Small intestine (tissue), 7 donors: ENCODE results near the gene SPC24. TPM values are rescaled to one million over a fixed set of nuclear protein-coding genes. Genes with fewer than 3 reads are reported as not detected.
A peak's percentile ranks its signal among the peaks of the same experiment; 100 is the strongest.

Experiments
- DNase-seq, 2 donors: peaks; one replicate each; pipeline versions ENCODE4 v3.0.0 to v3.0.0-alpha.2; 2013
- FAIRE-seq: peaks from 2 replicates; lab custom pipeline; 2012; peaks lifted over from hg19 to GRCh38; lab: Jason Lieb, UNC
- H3K27ac ChIP-seq, 3 donors: one replicate each; pipeline ENCODE4 v1.5.1; 2013; ENCODE audit warnings: low read length in 2 of 3, mild to moderate bottlenecking in 2 of 3, control low read depth in 1 of 3, inconsistent platforms in 1 of 3, low read depth in 1 of 3, moderate library complexity in 1 of 3
- H3K27me3 ChIP-seq, 3 donors: one replicate each; pipeline ENCODE4 v1.6.1; 2013; ENCODE audit warnings: low read length in 3 of 3, inconsistent platforms in 1 of 3; ENCODE audit not compliant: control insufficient read depth in 3 of 3, insufficient read depth in 3 of 3
- H3K36me3 ChIP-seq, 3 donors: one replicate each; pipeline ENCODE4 v1.6.1; 2013; ENCODE audit warnings: low read length in 3 of 3, inconsistent platforms in 1 of 3, low read depth in 1 of 3, mild to moderate bottlenecking in 1 of 3, moderate library complexity in 1 of 3; ENCODE audit not compliant: control insufficient read depth in 3 of 3, insufficient read depth in 2 of 3
- H3K4me1 ChIP-seq, 3 donors: one replicate each; pipeline ENCODE4 v1.6.1; 2013; ENCODE audit warnings: low read length in 2 of 3, inconsistent platforms in 1 of 3, low read depth in 1 of 3, mild to moderate bottlenecking in 1 of 3, moderate library complexity in 1 of 3; ENCODE audit not compliant: control insufficient read depth in 3 of 3, insufficient read depth in 2 of 3
- H3K4me3 ChIP-seq, 3 donors: one replicate each; pipeline ENCODE4 v1.5.1; 2013; ENCODE audit warnings: low read length in 3 of 3, control low read depth in 1 of 3, inconsistent platforms in 1 of 3, low read depth in 1 of 3, mild to moderate bottlenecking in 1 of 3, moderate library complexity in 1 of 3
- H3K9me3 ChIP-seq, 2 donors: one replicate each; pipeline ENCODE4 v1.6.1; 2013; ENCODE audit warnings: low read depth in 1 of 2, low read length in 1 of 2; ENCODE audit not compliant: control insufficient read depth in 2 of 2, insufficient read depth in 1 of 2
- WGBS, 3 donors: extraction: QIAGEN DNeasy Blood & Tissue Kit; methylation state at CpG; one replicate each; pipeline ENCODE4 v1.1.7; 2013; 5-methylcytosine and 5-hydroxymethylcytosine counted together
- polyA plus RNA-seq, 4 donors: library from polyadenylated mRNA; stranded (reverse) in 3 of 4; unstranded in 1 of 4; fragments of 200-250 nt in 3 of 4; fragments of 120-200 nt in 1 of 4; gene quantifications; one replicate each; pipeline versions ENCODE4 v1.2.1 to v1.2.3, GENCODE V29; 2013
- donor health status: healthy with polysubstance abuse.
- donor health status: control.
- donor health status: control.
- donor health status: Bipolar disorder and iron deficiency.
- donor health status: healthy.

SPC24 gene
- polyA plus RNA-seq, 4 donors, result 0.27 to 10.9 (median 4.2) TPM

DNA sequence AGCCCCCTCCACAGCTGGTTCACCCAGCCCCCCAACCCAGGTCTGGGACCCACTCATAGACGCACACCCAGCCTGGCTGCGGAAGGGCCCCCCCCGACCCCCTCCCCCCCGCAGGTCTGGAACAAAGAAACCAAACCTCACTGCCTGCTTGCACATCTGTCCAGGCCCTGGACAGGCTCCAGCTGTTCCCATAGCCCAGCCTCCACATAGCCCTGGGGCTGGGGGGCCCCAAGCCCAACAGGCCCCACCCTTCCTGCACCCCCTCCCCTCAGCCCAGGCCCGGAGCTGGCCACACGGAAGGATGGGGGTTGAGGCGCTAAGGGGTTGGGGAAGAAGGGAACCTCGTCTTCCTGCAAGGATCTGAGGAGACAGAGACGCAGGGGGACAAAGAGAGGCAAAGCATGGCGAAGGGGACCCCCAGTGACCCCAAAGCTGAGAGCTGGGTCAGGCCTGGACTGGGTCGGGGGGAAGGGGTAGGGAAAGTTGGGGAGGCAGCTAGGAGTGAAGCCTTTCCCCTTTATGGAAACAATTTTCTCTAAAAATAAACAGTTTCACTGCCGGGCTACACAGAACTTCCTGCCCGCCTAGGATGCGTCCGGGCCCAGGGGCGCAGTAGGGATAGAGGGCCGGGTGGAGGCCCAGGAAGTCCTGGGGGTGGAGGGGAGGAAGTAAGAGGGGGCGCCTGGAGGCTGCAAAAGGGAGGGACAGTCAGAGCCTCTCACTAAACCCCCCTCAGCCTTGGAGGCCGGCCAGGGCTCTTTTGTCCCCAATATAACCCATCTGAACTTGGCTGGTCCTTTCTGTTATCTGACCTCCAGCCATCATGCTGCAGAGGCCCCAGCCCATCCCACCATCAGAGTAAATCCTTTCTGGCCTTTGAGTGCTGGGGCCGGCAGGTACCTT, 39.3 kb upstream of the SPC24 start:
- H3K4me1 ChIP-seq, result peaks cover 0 to 4% (median 2%) of the 10 kb centered on the region in 3 donors
- no peaks in the 10 kb centered on the region for H3K27me3 ChIP-seq
- peak overlapping the region in 1 of 3 donors; percentile 27 for H3K4me3 ChIP-seq
- H3K9me3 ChIP-seq, result no peaks in the 10 kb centered on the region
- 29 to 66% (median 56%) methylated on average over 16 to 20 of the region's 20 CpGs for WGBS, 3 donors
- peaks cover 0 to 62% (median 0%) of the 10 kb centered on the region in 3 donors for H3K36me3 ChIP-seq
- peak in 1 of 2 donors; percentile 20 for DNase-seq
- peak overlapping the region in 2 of 3 donors; percentile 56 to 69 for H3K27ac ChIP-seq
- FAIRE-seq, result no peak

GRCh38 chr19:11194173-11194572, 38.6 kb upstream of the SPC24 start:
- Histone ChIP-seq H3K4me3 (peak overlapping the region in 1 of 3 donors; percentile 27), H3K36me3 (peaks cover 0 to 60% (median 0%) of the 10 kb centered on the region in 3 donors), H3K4me1 (peaks cover 0 to 6% (median 2%) of the 10 kb centered on the region in 3 donors), H3K27me3 (no peaks in the 10 kb centered on the region), H3K27ac (peak overlapping the region in 2 of 3 donors; percentile 45 to 69), H3K9me3 (no peaks in the 10 kb centered on the region)
- WGBS, 3 donors, result 72 to 89% (median 87%) methylated on average over 8 of the region's 8 CpGs
- no peak for DNase-seq
- no peak for FAIRE-seq

GRCh38 chr19:11192957-11193939, 37.7 kb upstream of the SPC24 start:
- FAIRE-seq (no peak), DNase-seq (no peak)
- Histone ChIP-seq H3K36me3 (peaks cover 0 to 64% (median 0%) of the 10 kb centered on the region in 3 donors), H3K4me3 (no peak overlapping the region), H3K9me3 (no peaks in the 10 kb centered on the region), H3K4me1 (peaks cover 0 to 6% (median 2%) of the 10 kb centered on the region in 3 donors), H3K27ac (no peak overlapping the region), H3K27me3 (no peaks in the 10 kb centered on the region)
- WGBS, 3 donors, result 90 to 95% (median 95%) methylated on average over 53 to 68 of the region's 68 CpGs

DNA sequence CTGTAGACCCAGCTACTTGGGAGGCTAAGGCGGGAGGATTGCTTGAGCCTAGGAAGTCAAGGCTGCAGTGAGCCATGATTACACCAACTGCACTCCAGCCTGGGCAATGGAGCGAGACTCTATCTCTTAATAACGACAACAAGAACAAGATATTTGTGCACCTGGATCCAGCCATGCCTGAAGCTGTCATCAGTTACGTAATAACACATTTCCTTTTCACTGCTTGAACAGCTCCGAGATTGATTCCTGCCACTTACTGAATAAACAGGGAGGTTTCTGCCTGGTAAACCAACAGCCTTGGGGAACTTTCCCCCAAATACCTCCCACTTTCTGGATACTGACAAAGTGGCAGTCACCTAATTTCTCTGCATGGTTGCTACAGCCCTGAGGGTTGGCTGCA, 36.4 kb upstream of the SPC24 start:
- no peak for FAIRE-seq
- Histone ChIP-seq H3K4me1 (peaks cover 0 to 6% (median 0%) of the 10 kb centered on the region in 3 donors), H3K4me3 (no peak overlapping the region), H3K27ac (no peak overlapping the region), H3K27me3 (no peaks in the 10 kb centered on the region), H3K9me3 (no peaks in the 10 kb centered on the region), H3K36me3 (peaks cover 0 to 68% (median 0%) of the 10 kb centered on the region in 3 donors)
- no peak for DNase-seq
- WGBS, 3 donors, result 67 to 82% (median 69%) methylated on average over 5 of the region's 5 CpGs

- Histone ChIP-seq H3K36me3 (peaks cover 0 to 74% (median 0%) of the 10 kb centered on the region in 3 donors), H3K27ac (peak overlapping the region in 1 of 3 donors; percentile 54)
- FAIRE-seq, result no peak
Measured at GRCh38 chr19:11191273-11191755, 35.7 kb upstream of the SPC24 start.

GRCh38 chr19:11190501-11190900, 34.9 kb upstream of the SPC24 start:
- WGBS, 3 donors, result 84 to 87% (median 86%) methylated on average over 8 of the region's 8 CpGs
- peaks cover 0 to 81% (median 0%) of the 10 kb centered on the region in 3 donors for H3K36me3 ChIP-seq
- H3K9me3 ChIP-seq, result no peaks in the 10 kb centered on the region
- H3K27me3 ChIP-seq, result no peaks in the 10 kb centered on the region
- H3K4me1 ChIP-seq, result peaks cover 0 to 5% (median 0%) of the 10 kb centered on the region in 3 donors
- H3K4me3 ChIP-seq, result no peak overlapping the region
- no peak overlapping the region for H3K27ac ChIP-seq
- no peak for FAIRE-seq
- DNase-seq, result no peak

More at GRCh38 chr19:11191273-11191755, 35.7 kb upstream of the SPC24 start:
- 46 to 63% (median 61%) methylated on average over 8 of the region's 8 CpGs for WGBS, 3 donors
- Histone ChIP-seq H3K4me1 (peaks cover 0 to 5% (median 0%) of the 10 kb centered on the region in 3 donors), H3K9me3 (no peaks in the 10 kb centered on the region), H3K4me3 (no peak overlapping the region), H3K27me3 (no peaks in the 10 kb centered on the region)
- peak in 1 of 2 donors; percentile 31 for DNase-seq

- no peak overlapping the region for H3K27ac ChIP-seq
- FAIRE-seq (no peak), DNase-seq (no peak)
- peaks cover 0 to 66% (median 0%) of the 10 kb centered on the region in 3 donors for H3K36me3 ChIP-seq
- H3K4me3 ChIP-seq, result no peak overlapping the region
- peaks cover 0 to 5% (median 0%) of the 10 kb centered on the region in 3 donors for H3K4me1 ChIP-seq
- no peaks in the 10 kb centered on the region for H3K27me3 ChIP-seq
- no peaks in the 10 kb centered on the region for H3K9me3 ChIP-seq
- 87 to 95% (median 88%) methylated on average over 9 of the region's 9 CpGs for WGBS, 3 donors
Measured at GRCh38 chr19:11187441-11187840, 31.9 kb upstream of the SPC24 start.
